Measurements from ENCODE around the gene SBK2. TPM values are rescaled to one million over a fixed set of nuclear protein-coding genes. Genes with fewer than 3 reads are reported as not detected.

The SBK2 gene
- total and polyA plus RNA-seq, 2 donors: not detected

DNA sequence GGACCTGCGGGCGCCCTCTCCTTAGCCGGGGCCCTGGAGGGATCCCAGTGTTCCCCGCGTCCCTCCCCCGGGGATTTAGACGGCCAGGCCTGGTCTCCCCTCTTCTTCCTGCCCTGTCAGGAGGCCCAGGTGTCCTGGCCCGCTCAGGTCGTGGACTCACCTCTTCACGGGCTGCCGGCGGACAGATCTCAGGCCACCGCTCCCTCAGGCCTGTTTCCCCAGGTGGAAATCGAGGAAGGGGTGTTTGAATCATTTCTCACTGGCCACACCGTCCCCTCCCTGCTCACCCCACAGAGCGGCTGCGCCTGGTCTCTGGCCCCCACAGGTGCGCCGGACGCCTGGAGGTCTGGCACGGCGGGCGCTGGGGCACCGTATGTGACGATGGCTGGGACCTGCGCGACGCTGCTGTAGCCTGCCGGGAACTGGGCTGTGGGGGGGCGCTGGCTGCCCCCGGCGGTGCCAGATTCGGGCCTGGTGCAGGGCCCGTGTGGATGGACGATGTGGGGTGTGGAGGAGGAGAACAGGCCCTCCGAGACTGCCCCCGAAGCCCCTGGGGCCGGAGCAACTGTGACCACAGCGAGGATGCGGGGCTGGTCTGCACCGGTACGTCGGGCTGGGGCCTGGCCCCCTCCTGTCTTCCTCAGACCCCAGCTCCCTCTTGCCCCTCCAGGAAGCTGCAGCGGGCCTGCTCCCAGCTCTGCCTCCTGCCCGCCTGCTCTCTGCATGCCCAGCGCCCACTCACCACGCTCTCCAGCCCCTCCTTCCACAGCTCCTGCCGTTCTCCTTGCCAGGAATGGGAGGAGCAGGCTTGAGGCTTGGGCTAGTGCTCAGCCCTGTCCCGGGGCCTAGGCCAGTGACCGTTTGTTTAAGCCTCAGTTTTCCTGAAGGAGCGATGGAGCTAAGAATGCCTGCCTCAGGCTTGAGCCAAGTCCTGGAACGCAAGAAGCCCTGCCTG is 46.2 kb downstream of the SBK2 start:
- Histone ChIP-seq H3K4me1 (ENCODE audit: control insufficient read depth in 2 of 2, insufficient read depth in 2 of 2, low read length in 2 of 2) (peaks cover 41 to 67% of the 10 kb centered on the region in 2 donors), H3K27me3 (ENCODE audit: control insufficient read depth in 2 of 2, insufficient read depth in 1 of 2, low read length in 1 of 2) (peaks cover 0 to 34% of the 10 kb centered on the region in 2 donors), H3K36me3 (ENCODE audit: control insufficient read depth in 2 of 2, insufficient read depth in 2 of 2, low read length in 1 of 2) (peaks cover 8% of the 10 kb centered on the region in 2 donors), H3K27ac (ENCODE audit: low read depth in 1 of 2, low read length in 1 of 2) (no peak overlapping the region), H3K9me3 (ENCODE audit: control insufficient read depth in 2 of 2, insufficient read depth in 1 of 2, low read length in 1 of 2) (peaks cover 0 to 8% of the 10 kb centered on the region in 2 donors), H3K4me3 (ENCODE audit: low read length in 2 of 2) (no peak overlapping the region)
- DNase-seq (ENCODE audit: low read depth in 6 of 9, low spot score in 9 of 9): no peak
- WGBS: 89% methylated on average over 52 of the region's 52 CpGs

DNA sequence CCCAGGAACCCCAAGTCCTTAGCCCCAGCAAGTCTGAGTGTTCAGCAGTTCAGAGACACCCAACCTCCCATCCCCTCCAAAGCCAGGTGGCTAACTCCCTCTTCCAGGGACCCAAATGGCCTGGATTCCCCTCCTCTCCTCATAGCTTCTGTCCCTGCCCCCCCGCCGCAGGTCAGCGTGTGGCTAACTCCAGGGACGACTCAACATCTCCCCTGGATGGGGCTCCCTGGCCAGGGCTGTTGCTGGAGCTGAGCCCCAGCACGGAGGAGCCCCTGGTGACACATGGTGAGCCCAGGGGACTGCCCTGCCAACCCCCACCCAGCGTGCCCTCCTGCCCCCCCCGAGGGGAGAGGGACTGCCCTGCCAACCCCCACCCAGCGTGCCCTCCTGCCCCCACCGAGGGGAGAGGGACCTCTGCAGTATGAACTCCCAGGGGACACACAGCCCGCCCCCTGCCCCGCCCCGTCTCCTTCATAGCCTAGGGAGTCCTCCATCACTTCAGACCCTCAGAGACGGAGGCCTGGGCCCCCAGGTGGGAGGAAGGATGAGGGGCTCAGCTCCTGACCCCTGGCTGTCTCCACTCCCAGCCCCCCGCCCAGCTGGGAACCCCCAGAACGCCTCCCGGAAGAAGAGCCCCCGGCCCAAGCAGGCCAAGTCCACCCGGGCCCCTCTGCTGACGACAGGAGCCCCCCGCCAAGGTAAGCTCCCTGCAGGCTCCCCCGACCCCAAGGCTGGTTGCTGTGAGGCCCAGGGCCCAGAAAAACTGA is 47.0 kb downstream of the SBK2 start:
- H3K9me3 ChIP-seq (ENCODE audit: control insufficient read depth in 2 of 2, insufficient read depth in 1 of 2, low read length in 1 of 2): peaks cover 0 to 8% of the 10 kb centered on the region in 2 donors
- peaks cover 8% of the 10 kb centered on the region in 2 donors for H3K36me3 ChIP-seq (ENCODE audit: control insufficient read depth in 2 of 2, insufficient read depth in 2 of 2, low read length in 1 of 2)
- H3K4me3 ChIP-seq (ENCODE audit: low read length in 2 of 2): no peak overlapping the region
- peak overlapping the region in 1 of 2 donors; percentile 32 for H3K27ac ChIP-seq (ENCODE audit: low read depth in 1 of 2, low read length in 1 of 2)
- 81% methylated on average over 21 of the region's 21 CpGs for WGBS
- peaks cover 0 to 34% of the 10 kb centered on the region in 2 donors for H3K27me3 ChIP-seq (ENCODE audit: control insufficient read depth in 2 of 2, insufficient read depth in 1 of 2, low read length in 1 of 2)
- H3K4me1 ChIP-seq (ENCODE audit: control insufficient read depth in 2 of 2, insufficient read depth in 2 of 2, low read length in 2 of 2): peaks cover 45 to 73% of the 10 kb centered on the region in 2 donors
- DNase-seq (ENCODE audit: low read depth in 6 of 9, low spot score in 9 of 9): no peak

DNA sequence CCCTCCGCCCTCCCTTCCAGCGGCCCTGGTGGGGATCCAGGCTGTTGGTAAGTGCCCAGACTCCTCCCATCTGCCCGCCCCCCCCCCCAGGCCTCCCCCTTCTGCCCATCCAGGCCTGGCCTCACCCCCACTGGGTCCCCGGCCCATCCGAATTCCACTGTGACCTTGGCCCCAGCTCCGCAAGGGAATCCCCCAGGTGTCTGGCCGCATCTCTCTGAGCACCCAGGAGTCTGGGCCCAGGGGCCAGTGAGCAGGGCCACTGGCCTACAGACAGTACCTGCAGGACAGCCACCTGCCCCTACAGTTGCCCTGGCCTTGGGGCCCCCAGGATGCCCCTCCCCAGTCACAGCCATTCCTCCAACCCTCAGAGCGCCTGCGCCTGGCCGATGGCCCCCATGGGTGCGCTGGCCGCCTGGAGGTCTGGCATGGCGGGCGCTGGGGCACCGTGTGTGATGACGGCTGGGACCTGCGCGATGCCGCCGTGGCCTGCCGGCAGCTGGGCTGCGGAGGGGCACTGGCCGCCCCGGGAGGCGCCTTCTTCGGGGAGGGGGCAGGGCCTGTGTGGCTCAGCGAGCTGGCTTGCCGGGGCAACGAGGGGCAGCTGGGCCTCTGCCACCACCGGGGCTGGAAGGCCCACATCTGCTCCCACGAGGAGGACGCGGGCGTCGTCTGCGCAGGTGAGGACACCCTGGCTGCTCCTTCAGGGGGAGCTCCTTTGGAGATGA is 47.8 kb downstream of the SBK2 start:
- peak overlapping the region in 1 of 2 donors; percentile 32 for H3K27ac ChIP-seq (ENCODE audit: low read depth in 1 of 2, low read length in 1 of 2)
- H3K27me3 ChIP-seq (ENCODE audit: control insufficient read depth in 2 of 2, insufficient read depth in 1 of 2, low read length in 1 of 2): peaks cover 0 to 29% of the 10 kb centered on the region in 2 donors
- peaks cover 8% of the 10 kb centered on the region in 2 donors for H3K36me3 ChIP-seq (ENCODE audit: control insufficient read depth in 2 of 2, insufficient read depth in 2 of 2, low read length in 1 of 2)
- peaks cover 0 to 8% of the 10 kb centered on the region in 2 donors for H3K9me3 ChIP-seq (ENCODE audit: control insufficient read depth in 2 of 2, insufficient read depth in 1 of 2, low read length in 1 of 2)
- WGBS: 78% methylated on average over 36 of the region's 36 CpGs
- DNase-seq (ENCODE audit: low read depth in 6 of 9, low spot score in 9 of 9): no peak
- H3K4me3 ChIP-seq (ENCODE audit: low read length in 2 of 2): no peak overlapping the region
- peaks cover 49 to 73% of the 10 kb centered on the region in 2 donors for H3K4me1 ChIP-seq (ENCODE audit: control insufficient read depth in 2 of 2, insufficient read depth in 2 of 2, low read length in 2 of 2)

DNA sequence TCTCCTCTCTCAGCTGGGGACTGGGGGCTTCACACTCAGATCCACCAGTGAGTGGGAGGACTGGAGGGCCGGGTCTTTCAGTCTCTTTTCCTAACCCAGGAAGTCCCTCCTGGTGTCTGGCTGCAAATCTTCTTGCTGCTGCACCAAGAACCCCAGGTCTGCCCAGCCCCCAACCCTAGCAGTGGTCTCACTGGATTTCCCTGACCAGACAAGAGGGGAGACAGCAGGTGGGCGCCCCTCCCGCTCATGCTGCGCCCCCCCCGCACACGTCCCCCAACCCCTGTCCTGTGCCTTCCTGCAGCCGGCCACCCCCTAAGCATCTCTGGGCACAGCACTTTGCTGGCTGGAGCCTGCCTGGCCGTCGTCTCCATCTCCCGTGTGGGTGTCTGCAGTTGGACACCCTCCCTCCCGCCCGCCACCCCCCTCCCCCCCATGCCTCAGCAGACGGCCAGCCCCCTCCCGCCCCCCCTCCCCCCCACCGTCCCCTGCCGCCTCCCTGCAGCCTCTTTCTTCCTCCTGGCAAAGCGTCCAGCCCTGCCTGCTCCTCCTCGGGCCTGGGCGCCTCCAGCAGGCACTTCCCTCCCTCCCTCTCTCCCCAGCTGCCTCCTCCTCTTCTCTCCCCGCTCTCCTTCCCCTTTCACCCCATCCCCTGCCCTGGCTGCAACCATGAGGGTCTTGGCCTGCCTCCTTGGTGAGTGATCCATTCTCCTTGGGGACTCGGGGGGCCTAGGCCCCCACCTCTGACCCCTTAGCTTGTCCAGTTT is 48.8 kb downstream of the SBK2 start, which contains the start of gene SSC5D:
Gene SSC5D (plus strand): TSS at position 513 of the 764 bp plus-strand sequence. CDS start 154 bp downstream, at position 667.
- Histone ChIP-seq H3K27me3 (ENCODE audit: control insufficient read depth in 2 of 2, insufficient read depth in 1 of 2, low read length in 1 of 2) (peaks cover 0 to 19% of the 10 kb centered on the region in 2 donors), H3K9me3 (ENCODE audit: control insufficient read depth in 2 of 2, insufficient read depth in 1 of 2, low read length in 1 of 2) (peaks cover 0 to 8% of the 10 kb centered on the region in 2 donors), H3K4me3 (ENCODE audit: low read length in 2 of 2) (peak within 1 kb of the TSS; percentile 48 to 73), H3K27ac (ENCODE audit: low read depth in 1 of 2, low read length in 1 of 2) (peak within 1 kb of the TSS; percentile 64 to 100), H3K4me1 (ENCODE audit: control insufficient read depth in 2 of 2, insufficient read depth in 2 of 2, low read length in 2 of 2) (peaks cover 57 to 76% of the 10 kb centered on the region in 2 donors), H3K36me3 (ENCODE audit: control insufficient read depth in 2 of 2, insufficient read depth in 2 of 2, low read length in 1 of 2) (peaks cover 14 to 15% of the 10 kb centered on the region in 2 donors)
- no peak for DNase-seq (ENCODE audit: low read depth in 6 of 9, low spot score in 9 of 9)
- WGBS: 51% methylated on average over 19 of the region's 21 CpGs

DNA sequence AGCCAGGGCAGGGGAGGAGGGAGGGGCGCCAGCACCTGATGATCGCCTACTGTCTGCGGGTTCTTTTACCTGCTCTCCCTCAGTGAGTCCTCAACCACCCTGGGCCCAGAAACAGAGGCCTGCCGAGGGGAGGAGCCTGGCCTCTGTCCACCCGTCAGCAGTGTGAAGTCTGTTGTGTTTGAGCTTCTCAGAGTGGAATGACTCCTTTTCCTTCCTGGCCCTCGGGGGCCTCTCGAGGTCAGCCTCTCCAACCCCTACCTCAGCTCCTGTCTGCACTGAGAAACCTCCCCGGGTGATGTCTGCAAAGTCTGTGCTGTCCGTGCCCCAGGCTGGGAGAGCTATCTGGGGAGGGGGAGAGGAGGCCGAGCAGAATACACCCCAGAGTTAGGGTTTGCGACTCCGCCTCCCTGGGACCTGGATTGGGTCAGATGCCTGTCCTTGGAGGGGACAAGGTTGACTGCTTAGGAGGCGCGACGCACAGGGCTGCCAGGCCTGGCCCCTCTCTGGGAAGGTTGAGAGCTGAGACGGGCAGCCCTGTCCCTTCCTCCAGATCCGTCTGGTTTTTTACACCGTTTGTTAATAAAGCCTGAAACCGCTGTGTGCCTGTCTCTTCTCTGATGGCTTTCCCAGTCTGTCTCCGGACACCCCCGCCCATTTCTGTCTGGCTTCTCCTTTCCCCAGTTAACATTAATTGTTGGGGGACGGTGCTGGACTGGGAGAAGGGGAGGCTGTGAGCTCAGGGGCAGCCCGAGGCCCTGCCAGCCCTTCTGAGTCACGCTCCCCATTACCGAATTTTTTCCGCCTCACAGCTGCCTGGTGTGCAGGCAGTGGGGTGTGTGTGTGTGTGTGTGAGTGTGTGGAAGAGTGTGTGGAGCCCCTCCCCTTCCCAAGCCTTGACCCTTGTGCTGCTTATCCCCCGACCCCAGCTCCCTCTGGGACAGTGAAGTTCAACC is 49.7 kb downstream of the SBK2 start:
- Histone ChIP-seq H3K9me3 (ENCODE audit: control insufficient read depth in 2 of 2, insufficient read depth in 1 of 2, low read length in 1 of 2) (peaks cover 0 to 8% of the 10 kb centered on the region in 2 donors), H3K27me3 (ENCODE audit: control insufficient read depth in 2 of 2, insufficient read depth in 1 of 2, low read length in 1 of 2) (peaks cover 0 to 16% of the 10 kb centered on the region in 2 donors), H3K36me3 (ENCODE audit: control insufficient read depth in 2 of 2, insufficient read depth in 2 of 2, low read length in 1 of 2) (peaks cover 14 to 23% of the 10 kb centered on the region in 2 donors), H3K27ac (ENCODE audit: low read depth in 1 of 2, low read length in 1 of 2) (peak overlapping the region; percentile 64 to 100), H3K4me1 (ENCODE audit: control insufficient read depth in 2 of 2, insufficient read depth in 2 of 2, low read length in 2 of 2) (peaks cover 52 to 67% of the 10 kb centered on the region in 2 donors), H3K4me3 (ENCODE audit: low read length in 2 of 2) (peak overlapping the region; percentile 48 to 73)
- WGBS: 82% methylated on average over 27 of the region's 27 CpGs
- DNase-seq (ENCODE audit: low read depth in 6 of 9, low spot score in 9 of 9): peak in 1 of 9 donors; percentile 52

DNA sequence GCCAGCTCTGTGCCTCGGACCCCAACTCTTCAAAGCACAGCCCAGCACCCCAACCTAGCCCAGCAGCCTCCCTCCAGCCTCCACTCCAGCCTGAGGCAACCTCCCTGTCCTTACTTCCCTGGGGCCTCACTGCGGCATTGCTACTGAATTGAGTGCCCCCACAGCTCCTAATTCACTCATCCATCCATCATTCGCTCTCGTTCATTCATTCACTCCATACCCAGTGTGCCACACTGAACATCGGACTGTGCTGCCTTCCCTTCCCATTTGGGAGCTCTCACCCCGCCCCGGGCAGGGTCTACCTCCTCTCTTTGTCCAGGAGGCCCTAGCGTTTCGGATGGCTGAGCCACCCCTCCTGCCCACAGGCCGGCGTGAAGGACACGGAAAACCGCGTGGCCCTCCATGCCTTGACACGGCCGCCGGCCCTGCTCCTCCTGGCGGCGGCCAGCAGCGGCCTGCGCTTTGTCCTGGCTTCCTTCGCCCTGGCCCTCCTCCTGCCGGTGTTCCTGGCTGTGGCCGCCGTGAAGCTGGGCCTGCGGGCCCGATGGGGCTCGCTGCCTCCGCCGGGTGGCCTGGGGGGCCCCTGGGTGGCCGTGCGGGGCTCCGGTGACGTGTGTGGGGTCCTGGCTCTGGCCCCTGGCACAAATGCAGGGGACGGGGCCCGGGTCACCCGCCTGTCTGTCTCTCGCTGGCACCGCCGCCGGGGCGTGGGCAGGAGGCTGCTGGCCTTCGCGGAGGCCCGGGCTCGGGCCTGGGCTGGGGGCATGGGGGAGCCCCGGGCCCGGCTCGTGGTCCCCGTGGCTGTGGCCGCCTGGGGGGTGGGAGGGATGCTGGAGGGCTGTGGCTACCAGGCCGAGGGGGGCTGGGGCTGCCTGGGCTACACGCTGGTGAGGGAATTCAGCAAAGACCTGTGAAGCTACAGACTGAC is 50.6 kb downstream of the SBK2 start:
- peak overlapping the region; percentile 93 to 100 for H3K27ac ChIP-seq (ENCODE audit: low read depth in 1 of 2, low read length in 1 of 2)
- H3K36me3 ChIP-seq (ENCODE audit: control insufficient read depth in 2 of 2, insufficient read depth in 2 of 2, low read length in 1 of 2): peaks cover 16 to 32% of the 10 kb centered on the region in 2 donors
- H3K4me3 ChIP-seq (ENCODE audit: low read length in 2 of 2): peak overlapping the region; percentile 73 to 85
- peaks cover 0 to 8% of the 10 kb centered on the region in 2 donors for H3K9me3 ChIP-seq (ENCODE audit: control insufficient read depth in 2 of 2, insufficient read depth in 1 of 2, low read length in 1 of 2)
- H3K27me3 ChIP-seq (ENCODE audit: control insufficient read depth in 2 of 2, insufficient read depth in 1 of 2, low read length in 1 of 2): peaks cover 0 to 9% of the 10 kb centered on the region in 2 donors
- H3K4me1 ChIP-seq (ENCODE audit: control insufficient read depth in 2 of 2, insufficient read depth in 2 of 2, low read length in 2 of 2): peaks cover 45 to 58% of the 10 kb centered on the region in 2 donors
- DNase-seq (ENCODE audit: low read depth in 6 of 9, low spot score in 9 of 9): no peak
- WGBS: 90% methylated on average over 53 of the region's 53 CpGs

All from thymus (tissue), 11 donors.